Hepatocyte (in vitro differentiated cells): ENCODE data around the gene CFAP97.

Source experiments
- EZH2 ChIP-seq: fragments of 200-600 bp; sonication (generic); IDR thresholded peaks from 2 replicates; pipeline ENCODE4 v1.6.1; 2016; ENCODE audit warnings: antibody characterized with exemption, mild to moderate bottlenecking, borderline replicate concordance
- EZH2phosphoT487 ChIP-seq: fragments of 200-600 bp; sonication (generic); IDR thresholded peaks from one replicate; pipeline ENCODE4 v1.6.1; 2018; ENCODE audit warnings: antibody characterized with exemption, mild to moderate bottlenecking, low read depth, moderate library complexity; ENCODE audit not compliant: unreplicated experiment, severe bottlenecking
- TF ChIP-seq, protein P1 (sequence below): fragments of 200-600 bp; sonication (generic); IDR thresholded peaks from 2 replicates; pipeline ENCODE4 v1.5.1; 2016; ENCODE audit warnings: antibody characterized with exemption, mild to moderate bottlenecking; ENCODE audit not compliant: poor library complexity

DNA sequence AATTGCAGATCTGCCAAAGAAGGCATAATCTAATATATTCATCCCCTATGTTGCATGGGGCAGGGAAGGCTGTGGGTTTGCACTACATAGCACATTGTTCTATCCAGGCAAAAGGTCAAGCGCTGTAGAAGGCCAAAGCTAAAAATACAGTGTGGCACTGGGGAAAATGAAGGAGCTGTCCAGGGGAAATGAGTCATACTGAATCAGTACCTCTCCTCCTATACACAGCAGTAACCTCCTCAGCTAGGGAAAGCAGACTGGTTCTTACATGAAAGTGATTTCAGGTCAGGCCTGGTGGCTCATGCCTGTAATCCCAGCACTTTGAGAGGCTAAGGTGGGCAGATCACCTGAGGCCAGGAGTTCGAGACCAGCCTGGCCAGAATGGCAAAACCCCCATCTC, 91.7 kb downstream of the CFAP97 start:
- TF ChIP-seq, protein P1, sequence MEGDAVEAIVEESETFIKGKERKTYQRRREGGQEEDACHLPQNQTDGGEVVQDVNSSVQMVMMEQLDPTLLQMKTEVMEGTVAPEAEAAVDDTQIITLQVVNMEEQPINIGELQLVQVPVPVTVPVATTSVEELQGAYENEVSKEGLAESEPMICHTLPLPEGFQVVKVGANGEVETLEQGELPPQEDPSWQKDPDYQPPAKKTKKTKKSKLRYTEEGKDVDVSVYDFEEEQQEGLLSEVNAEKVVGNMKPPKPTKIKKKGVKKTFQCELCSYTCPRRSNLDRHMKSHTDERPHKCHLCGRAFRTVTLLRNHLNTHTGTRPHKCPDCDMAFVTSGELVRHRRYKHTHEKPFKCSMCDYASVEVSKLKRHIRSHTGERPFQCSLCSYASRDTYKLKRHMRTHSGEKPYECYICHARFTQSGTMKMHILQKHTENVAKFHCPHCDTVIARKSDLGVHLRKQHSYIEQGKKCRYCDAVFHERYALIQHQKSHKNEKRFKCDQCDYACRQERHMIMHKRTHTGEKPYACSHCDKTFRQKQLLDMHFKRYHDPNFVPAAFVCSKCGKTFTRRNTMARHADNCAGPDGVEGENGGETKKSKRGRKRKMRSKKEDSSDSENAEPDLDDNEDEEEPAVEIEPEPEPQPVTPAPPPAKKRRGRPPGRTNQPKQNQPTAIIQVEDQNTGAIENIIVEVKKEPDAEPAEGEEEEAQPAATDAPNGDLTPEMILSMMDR: no peak
- TF ChIP-seq EZH2 (no peak), EZH2phosphoT487 (no peak)
